NCI-H1048 (cell line): Measurements from ENCODE around the gene CEP250.

ENCODE experiments used
- DNase-seq: peaks from one replicate; lab custom pipeline; 2025; lab: John Stamatoyannopoulos, UW

The CEP250 gene

DNA sequence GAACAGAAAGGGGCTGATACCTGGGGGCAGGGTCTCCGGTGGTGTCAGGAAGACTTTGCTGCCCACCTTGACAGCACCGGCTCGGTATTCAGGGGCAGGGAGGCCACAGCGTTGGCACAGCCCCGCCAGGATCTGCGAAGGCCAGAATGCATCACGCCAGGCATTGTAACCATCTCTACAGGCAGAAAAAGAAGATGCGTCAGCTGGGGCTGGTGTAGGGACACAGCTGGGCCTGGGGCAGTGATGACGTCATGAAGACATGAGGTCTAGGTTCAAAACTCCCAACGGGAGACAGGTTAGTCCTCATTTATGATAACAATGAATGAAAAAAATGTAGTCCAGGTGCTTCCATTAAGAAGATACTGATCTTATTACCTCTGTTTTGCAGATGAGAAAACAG is 108.4 kb downstream of the CEP250 start:
- DNase-seq: no peak

DNA sequence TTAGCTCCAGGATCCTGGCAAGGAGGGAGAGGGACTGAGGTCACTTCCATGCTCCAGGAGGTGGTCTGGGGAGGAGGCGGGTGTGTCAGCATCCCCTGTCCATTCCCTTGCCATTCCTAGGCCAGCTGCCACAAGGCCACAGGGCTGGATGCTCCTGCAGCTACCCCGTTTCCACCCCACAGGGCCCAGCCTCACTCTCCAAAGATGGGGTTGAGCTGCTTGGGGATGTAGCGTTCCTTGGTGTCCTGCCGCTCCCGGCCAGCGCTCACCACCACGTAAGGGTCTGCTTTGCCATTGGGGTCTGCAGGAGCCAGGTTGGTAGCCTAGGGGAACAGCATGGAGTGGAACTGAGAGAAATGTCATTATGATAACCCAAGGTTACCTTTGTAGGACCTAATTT is 109.5 kb downstream of the CEP250 start:
- no peak for DNase-seq

DNA sequence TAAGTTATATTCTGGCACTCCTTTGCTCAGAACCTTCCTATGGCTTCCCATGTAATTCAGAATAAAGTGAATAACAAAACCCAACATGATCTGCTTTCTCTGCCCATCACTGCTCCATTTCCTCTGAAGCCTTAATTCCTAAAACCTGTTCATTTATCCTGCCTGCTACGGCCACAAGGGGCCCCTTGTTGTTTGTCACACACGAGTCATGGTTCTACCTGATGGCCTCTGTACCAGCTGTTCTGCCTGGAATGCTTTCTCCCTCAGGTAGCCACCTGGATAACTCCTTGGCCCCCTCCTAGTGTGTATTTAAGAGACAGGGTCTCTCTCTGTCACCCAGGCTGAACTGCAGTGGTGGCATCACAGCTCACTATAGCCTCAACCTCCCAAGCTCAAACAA is 113.2 kb downstream of the CEP250 start:
- no peak for DNase-seq
